ENCODE measurements around the gene GLRB.

Gene GLRB

DNA sequence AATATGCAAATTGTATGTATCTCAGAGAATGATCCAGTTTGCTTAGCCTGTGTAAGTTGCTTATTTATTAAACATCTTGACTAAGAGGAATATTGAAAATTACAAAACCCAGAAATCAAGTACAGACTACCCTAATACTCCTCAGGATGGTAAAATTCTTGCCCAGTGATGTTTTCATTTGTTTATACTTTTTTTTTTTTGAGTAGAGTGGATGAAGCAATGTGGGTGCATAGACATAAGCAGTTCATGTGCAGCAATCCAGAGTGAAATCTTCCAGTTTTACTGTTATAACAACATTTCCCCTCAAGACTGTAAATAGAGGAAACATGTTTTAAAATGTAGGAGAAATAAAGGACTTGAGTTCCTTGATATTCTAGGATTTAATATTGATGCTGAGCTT lies 4.7 kb downstream of the GLRB start:
- H3K27ac ChIP-seq (ENCODE audit: low read depth, low read length) = no peak overlapping the region
- no peak for TF ChIP-seq EZH2phosphoT487 (IDR thresholded peaks at IDR 0.05; ENCODE audit: borderline replicate concordance, low read length)
- TF ChIP-seq, protein P1, sequence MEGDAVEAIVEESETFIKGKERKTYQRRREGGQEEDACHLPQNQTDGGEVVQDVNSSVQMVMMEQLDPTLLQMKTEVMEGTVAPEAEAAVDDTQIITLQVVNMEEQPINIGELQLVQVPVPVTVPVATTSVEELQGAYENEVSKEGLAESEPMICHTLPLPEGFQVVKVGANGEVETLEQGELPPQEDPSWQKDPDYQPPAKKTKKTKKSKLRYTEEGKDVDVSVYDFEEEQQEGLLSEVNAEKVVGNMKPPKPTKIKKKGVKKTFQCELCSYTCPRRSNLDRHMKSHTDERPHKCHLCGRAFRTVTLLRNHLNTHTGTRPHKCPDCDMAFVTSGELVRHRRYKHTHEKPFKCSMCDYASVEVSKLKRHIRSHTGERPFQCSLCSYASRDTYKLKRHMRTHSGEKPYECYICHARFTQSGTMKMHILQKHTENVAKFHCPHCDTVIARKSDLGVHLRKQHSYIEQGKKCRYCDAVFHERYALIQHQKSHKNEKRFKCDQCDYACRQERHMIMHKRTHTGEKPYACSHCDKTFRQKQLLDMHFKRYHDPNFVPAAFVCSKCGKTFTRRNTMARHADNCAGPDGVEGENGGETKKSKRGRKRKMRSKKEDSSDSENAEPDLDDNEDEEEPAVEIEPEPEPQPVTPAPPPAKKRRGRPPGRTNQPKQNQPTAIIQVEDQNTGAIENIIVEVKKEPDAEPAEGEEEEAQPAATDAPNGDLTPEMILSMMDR (IDR thresholded peaks at IDR 0.05; ENCODE audit: low read depth, low read length, poor library complexity, severe bottlenecking) = no peak
- no peaks in the 10 kb centered on the region for H4K20me1 ChIP-seq (ENCODE audit: control insufficient read depth, insufficient read depth, low read depth, low read length)
- no peaks in the 10 kb centered on the region for H3K9me2 ChIP-seq (replicated peaks; ENCODE audit: control insufficient read depth, low read length)
- no peaks in the 10 kb centered on the region for H3F3A ChIP-seq (ENCODE audit: control insufficient read depth, insufficient read depth)
- no peaks in the 10 kb centered on the region for H3K27me3 ChIP-seq (ENCODE audit: control insufficient read depth, low read length)
- H3K4me2 ChIP-seq (ENCODE audit: low read length) = no peak overlapping the region
- no peaks in the 10 kb centered on the region for H3K36me3 ChIP-seq (ENCODE audit: control insufficient read depth, low read length)
- H3K79me2 ChIP-seq (ENCODE audit: control insufficient read depth, low read length) = no peaks in the 10 kb centered on the region
- no peaks in the 10 kb centered on the region for H3K4me1 ChIP-seq (ENCODE audit: control insufficient read depth, low read length)
- H3K4me3 ChIP-seq (ENCODE audit: low read length) = no peak overlapping the region
- H3K9me3 ChIP-seq (ENCODE audit: control insufficient read depth, insufficient read depth, low read length) = no peaks in the 10 kb centered on the region

DNA sequence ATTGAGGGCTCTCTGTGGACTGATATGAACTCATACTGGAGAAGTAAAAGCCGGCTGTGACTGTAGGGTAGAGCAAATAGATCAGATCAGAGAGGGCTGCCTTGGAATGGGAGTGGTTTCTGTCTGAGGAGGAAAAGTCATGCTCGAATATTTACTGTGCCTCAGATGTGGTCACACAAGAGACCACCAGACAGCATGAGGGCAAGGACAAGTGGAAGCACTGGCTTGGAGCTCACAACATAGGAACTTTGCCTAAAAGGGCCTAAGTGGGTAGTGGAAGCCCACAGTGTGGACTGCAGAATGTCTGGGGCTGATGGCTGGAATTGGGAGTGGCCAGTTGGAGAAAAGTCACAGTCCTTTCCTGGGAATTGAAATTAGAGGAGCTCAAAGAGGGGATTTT lies 19.8 kb downstream of the GLRB start:
- Histone ChIP-seq H3K9me3 (ENCODE audit: control insufficient read depth, insufficient read depth, low read length) (no peaks in the 10 kb centered on the region), H3K27me3 (ENCODE audit: control insufficient read depth, low read length) (no peaks in the 10 kb centered on the region), H3K79me2 (ENCODE audit: control insufficient read depth, low read length) (no peaks in the 10 kb centered on the region), H3K9me2 (replicated peaks; ENCODE audit: control insufficient read depth, low read length) (no peaks in the 10 kb centered on the region), H3K4me3 (ENCODE audit: low read length) (no peak overlapping the region), H4K20me1 (ENCODE audit: control insufficient read depth, insufficient read depth, low read depth, low read length) (no peaks in the 10 kb centered on the region), H3F3A (ENCODE audit: control insufficient read depth, insufficient read depth) (no peaks in the 10 kb centered on the region), H3K4me1 (ENCODE audit: control insufficient read depth, low read length) (no peaks in the 10 kb centered on the region), H3K4me2 (ENCODE audit: low read length) (no peak overlapping the region), H3K27ac (ENCODE audit: low read depth, low read length) (no peak overlapping the region), H3K36me3 (ENCODE audit: control insufficient read depth, low read length) (no peaks in the 10 kb centered on the region)
- no peak for TF ChIP-seq EZH2phosphoT487 (IDR thresholded peaks at IDR 0.05; ENCODE audit: borderline replicate concordance, low read length)
- TF ChIP-seq, protein P1 (IDR thresholded peaks at IDR 0.05; ENCODE audit: low read depth, low read length, poor library complexity, severe bottlenecking) = no peak

DNA sequence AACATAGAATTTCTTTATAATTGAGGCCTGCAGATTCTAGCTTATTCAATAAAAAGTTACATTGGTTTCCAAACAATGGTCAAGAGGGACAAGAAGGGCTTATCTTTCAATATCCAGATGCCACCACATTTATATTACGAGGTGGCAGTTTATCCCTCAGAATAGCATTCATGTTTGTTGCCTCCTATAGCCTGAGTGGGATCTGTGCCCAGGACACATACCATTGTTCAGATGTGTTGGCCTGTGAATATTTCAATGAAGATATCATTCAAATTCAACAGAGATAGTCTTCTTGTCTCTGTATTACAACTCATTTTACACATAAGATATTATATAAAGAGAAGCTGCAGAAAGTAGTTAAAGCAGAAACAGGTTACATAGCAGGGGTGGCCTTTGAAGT lies 20.5 kb downstream of the GLRB start:
- Histone ChIP-seq H3K27ac (ENCODE audit: low read depth, low read length) (no peak overlapping the region), H3K4me2 (ENCODE audit: low read length) (no peak overlapping the region), H3F3A (ENCODE audit: control insufficient read depth, insufficient read depth) (no peaks in the 10 kb centered on the region), H3K9me3 (ENCODE audit: control insufficient read depth, insufficient read depth, low read length) (no peaks in the 10 kb centered on the region), H3K9me2 (replicated peaks; ENCODE audit: control insufficient read depth, low read length) (no peaks in the 10 kb centered on the region), H3K36me3 (ENCODE audit: control insufficient read depth, low read length) (no peaks in the 10 kb centered on the region), H3K27me3 (ENCODE audit: control insufficient read depth, low read length) (no peaks in the 10 kb centered on the region), H3K4me1 (ENCODE audit: control insufficient read depth, low read length) (no peaks in the 10 kb centered on the region), H3K4me3 (ENCODE audit: low read length) (no peak overlapping the region), H3K79me2 (ENCODE audit: control insufficient read depth, low read length) (no peaks in the 10 kb centered on the region), H4K20me1 (ENCODE audit: control insufficient read depth, insufficient read depth, low read depth, low read length) (no peaks in the 10 kb centered on the region)
- TF ChIP-seq EZH2phosphoT487 (IDR thresholded peaks at IDR 0.05; ENCODE audit: borderline replicate concordance, low read length) = no peak
- TF ChIP-seq, protein P1 (IDR thresholded peaks at IDR 0.05; ENCODE audit: low read depth, low read length, poor library complexity, severe bottlenecking) = no peak

DNA sequence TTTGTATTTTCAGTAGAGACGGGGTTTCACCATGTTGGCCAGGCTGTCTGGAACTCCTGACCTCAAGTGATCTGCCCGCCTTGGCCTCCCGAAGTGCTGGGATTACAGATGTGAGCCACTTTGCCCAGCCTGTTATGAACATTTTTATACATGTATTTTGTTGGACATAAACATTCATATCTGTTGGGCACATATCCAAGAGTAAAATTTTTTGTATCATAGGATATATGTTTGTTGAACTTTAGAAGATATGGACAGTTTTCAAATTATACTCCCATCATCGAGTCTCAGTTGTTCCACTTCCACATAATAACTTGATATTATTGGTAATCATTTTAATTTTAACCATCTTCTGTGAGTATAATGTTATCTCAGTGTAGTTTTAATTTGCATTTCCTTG lies 23.6 kb downstream of the GLRB start:
- H3K4me3 ChIP-seq (ENCODE audit: low read length) = no peak overlapping the region
- no peaks in the 10 kb centered on the region for H3K27me3 ChIP-seq (ENCODE audit: control insufficient read depth, low read length)
- H3K27ac ChIP-seq (ENCODE audit: low read depth, low read length) = no peak overlapping the region
- no peaks in the 10 kb centered on the region for H3K4me1 ChIP-seq (ENCODE audit: control insufficient read depth, low read length)
- TF ChIP-seq, protein P1 (IDR thresholded peaks at IDR 0.05; ENCODE audit: low read depth, low read length, poor library complexity, severe bottlenecking) = no peak
- TF ChIP-seq EZH2phosphoT487 (IDR thresholded peaks at IDR 0.05; ENCODE audit: borderline replicate concordance, low read length) = no peak
- H3K36me3 ChIP-seq (ENCODE audit: control insufficient read depth, low read length) = no peaks in the 10 kb centered on the region
- no peaks in the 10 kb centered on the region for H3K9me2 ChIP-seq (replicated peaks; ENCODE audit: control insufficient read depth, low read length)
- H4K20me1 ChIP-seq (ENCODE audit: control insufficient read depth, insufficient read depth, low read depth, low read length) = no peaks in the 10 kb centered on the region
- no peaks in the 10 kb centered on the region for H3K79me2 ChIP-seq (ENCODE audit: control insufficient read depth, low read length)
- no peaks in the 10 kb centered on the region for H3F3A ChIP-seq (ENCODE audit: control insufficient read depth, insufficient read depth)
- H3K9me3 ChIP-seq (ENCODE audit: control insufficient read depth, insufficient read depth, low read length) = no peaks in the 10 kb centered on the region
- no peak overlapping the region for H3K4me2 ChIP-seq (ENCODE audit: low read length)

Data from DOHH2 (cell line).